DMS114 treated with DMSO at 0.1 percent for 48 hours (cell line): ENCODE results near the gene MYRFL.

ENCODE experiments used
- DNase-seq: peaks from one replicate; lab custom pipeline; 2025; ENCODE audit not compliant: unreplicated experiment; lab: John Stamatoyannopoulos, UW

MYRFL gene

DNA sequence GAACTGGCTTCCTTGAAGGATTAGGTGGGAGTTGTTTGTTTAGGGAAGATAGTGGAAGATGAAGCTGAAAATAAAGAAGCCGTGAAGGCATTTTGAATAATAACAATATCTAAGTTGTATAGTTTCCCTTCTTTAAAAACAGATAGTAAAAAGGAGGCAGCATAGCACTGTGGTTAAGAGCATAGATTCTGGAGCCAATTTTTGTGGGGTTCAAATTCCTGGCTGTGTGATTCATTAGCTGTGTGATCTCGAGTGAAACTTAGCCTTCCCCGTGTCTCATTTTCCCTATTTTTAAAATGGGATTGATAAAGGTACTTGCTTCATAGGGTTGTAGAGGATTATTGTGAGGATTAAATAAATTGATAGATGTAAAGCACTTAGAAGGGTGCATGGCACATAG, 104.5 kb downstream of the MYRFL start:
- no peak for DNase-seq

DNA sequence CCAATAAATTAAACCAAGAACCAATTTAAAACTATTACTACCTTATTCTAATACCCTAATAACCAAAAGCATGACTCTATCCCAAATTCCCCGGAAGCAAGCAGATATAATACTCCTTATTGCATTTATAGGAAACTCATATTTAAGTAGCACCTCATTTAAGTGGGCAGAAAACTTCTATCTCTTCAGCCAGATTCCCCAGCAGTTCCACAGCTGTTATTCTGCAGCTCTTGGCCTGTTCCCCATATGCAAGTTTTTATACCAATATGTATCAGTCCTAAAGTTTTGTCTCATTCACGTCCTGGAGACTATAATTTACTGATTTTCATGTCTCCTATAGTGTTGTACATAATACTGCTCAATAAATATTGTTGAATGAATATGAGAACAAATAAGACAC, 106.5 kb downstream of the MYRFL start:
- DNase-seq: no peak

DNA sequence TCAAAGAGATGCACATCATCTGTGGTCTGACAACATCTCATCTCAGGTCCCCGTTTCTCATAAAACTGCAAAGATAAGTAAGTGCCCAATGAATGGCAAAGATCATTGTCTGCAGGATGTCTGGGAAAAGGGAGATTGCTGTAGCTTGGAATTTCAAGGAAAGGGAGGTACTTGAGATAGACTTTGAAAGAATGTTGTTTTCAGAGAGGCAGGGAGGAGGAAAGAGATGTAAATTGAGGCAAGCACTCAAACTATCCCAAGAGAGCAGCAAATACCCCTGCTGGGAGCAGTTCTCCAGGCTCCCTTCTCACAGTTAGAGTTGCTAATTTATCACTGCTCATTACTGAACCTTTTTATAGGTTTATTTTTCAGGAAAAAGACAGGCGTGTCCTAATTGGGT, 107.1 kb downstream of the MYRFL start:
- no peak for DNase-seq

DNA sequence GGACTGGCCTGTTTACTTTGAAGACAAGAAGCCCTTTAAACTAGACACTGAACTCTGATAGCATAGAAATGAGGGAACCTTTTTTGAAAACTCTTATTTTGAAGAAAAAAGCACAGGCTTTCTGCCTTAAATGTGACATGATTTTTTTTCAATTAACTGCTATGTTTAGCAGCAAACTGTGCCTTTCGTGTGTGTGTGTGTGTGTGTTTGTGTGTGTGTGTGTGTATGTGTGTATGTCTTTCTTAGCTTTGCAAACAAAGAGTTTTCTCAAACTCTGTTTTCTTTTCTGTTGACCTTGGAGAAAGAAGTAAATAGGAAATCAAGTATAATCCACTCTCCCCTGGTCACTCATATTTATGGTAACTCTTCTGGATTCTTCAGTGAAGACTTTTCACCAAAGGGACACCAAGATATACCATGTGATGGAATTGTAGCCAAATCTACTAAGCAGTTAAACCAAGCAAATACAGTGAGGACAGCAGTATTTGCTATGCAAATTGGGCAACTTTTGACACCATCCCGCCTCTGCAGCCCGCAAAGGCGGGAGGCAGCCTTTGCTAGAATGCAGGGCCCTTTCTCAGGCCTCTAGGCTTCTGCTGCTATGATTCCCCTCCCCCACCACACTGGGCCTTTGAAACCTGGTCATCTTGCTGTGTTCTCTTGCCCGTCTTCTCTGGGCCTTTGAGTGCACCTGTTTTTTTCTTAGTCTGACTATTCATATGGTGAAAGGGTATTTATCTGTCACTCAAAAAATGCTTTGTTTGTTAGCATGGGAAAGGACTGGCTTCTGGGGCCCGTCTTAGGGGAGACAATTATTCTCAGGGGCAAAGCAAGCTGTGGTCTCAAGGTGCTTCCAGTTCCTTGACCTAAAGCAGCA, 107.9 kb downstream of the MYRFL start:
- no peak for DNase-seq

DNA sequence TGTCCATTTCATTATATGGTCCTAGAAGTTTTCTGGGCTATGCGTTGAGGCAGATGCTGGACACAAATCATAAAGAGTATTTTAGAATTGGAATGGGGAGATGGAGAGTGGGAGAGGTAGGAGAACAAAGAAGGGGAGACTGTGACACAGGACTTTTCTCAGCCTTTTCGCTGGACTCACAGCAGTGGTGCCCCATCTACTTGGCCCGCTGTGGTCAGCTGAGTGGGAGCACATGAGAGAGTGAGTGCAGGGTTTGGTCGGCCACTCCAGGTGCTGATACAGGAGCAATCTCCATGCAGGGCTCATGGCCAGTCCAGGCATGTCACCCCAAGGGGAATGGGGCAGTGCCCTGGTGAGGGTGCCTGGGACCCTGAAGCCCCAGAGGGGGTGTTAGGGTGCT, 109.0 kb downstream of the MYRFL start:
- DNase-seq: no peak

DNA sequence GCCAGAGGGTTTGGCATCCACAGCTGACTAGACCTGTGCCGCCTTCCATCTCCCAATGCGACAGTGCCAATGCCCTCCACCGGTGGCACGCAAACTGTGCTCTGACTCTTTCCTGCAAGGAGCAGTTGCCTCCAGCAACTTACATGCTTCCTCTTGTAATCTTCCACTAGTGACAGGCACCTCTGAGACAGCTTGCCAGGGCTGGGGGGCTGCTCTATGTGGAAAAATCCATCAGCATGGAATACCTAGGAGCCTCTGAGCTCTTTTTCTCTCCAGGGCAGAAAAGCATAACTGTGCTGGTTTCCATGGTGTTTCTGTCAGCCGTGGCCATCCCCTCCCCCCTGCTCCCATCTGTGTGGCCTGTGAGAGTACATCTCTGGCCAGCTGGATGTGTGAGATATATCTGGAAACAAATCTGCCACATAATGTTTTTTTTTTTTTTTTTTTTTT, 110.6 kb downstream of the MYRFL start:
- DNase-seq: no peak

DNA sequence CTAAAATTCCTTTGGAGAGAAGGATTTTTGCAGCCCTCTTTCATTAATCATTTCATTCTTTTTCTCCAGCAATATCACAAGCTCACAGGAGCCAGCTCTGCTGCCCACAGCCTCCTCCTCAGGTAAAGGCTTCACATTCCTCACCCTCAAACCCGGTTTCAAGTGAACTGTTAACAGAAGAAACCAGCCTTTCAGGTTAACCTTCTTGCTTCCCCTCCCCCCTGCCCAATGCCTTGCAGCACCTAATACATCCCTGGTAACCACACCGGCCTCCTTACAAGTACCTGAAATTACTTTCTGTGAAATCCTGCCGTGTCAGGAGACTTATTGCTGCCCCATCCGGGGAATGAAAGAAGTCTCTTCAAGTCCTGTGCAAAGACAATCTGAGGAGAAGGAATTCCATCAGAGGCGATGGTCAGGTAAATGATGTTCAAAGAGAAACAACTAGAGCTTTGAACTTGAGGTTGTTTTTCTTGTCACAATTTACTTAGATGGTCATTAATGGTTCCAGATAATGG, 111.2 kb downstream of the MYRFL start:
- DNase-seq: no peak

DNA sequence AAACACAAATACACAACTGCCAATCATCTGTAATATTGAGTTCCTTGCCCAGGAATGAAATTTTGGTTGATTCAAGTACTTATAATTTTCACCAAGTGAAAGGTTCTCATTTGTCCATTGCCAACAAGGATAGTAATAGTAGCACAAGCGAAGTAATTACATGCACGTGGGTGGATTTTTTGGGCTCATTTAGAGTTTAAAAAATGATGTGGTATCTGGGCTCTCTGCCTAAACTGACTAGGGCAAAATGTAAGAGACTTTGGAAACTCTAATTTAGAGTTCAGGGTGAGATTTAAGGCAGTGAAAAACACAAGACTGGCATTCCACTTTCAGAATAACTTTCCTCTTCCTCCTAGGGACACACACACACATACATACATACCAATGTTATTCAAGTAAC, 111.7 kb downstream of the MYRFL start:
- DNase-seq: no peak

DNA sequence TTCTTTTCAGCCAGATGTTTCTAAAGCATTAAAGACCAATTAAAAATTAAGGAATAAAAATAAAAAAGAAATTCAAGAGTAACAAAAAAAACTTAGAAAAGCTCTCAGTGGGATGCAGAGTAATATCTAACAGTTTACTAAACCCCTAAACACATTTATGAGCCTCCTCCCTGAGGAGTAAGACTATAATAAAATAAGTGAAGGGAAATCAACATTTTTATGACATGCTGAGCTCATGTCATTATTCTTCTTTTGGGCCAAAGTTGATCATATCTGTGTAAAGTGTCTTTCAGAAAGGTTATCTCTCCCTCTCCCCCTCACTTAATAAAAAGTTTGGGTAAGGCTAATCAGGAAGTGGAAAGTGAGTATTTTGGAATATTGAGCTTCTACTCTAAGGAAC, 122.1 kb downstream of the MYRFL start:
- no peak for DNase-seq

DNA sequence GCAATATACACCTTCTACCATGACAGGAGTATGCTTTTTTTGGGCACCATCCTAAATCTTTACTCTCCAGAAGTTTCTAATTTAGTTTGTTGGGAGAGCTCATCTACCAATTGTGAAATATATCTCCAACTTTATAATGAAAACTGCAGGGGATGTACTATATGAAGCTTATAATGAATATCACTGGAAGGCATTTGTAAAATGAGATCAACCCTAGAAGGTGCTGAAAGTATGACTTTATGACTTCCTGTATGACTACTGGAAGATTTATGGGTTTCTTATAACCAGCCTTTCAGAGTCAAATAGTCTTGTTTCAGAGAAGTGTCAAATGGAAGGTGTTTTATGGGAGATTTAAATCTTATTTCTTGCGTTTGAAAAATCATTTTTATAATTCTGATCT, 122.9 kb downstream of the MYRFL start:
- DNase-seq: no peak

DNA sequence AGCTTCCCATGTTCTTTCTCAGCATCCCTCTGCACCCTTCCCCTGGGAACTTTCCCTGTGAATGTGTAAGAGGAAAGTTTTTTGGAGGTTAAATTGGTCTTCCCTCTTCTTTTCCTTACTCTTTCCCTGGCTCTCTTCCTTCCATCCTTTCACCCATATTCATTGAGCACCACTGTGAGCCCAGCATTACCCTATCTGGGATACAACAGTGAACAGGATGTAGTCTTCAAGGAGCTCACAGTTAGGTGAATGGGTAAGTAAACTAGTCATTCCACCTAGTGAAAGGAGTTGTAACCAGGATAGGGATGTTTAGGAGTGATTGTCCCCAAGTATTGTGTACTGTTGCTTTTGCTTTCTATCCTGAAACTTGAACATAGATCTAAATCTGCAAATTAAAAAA, 123.8 kb downstream of the MYRFL start:
- DNase-seq: no peak

DNA sequence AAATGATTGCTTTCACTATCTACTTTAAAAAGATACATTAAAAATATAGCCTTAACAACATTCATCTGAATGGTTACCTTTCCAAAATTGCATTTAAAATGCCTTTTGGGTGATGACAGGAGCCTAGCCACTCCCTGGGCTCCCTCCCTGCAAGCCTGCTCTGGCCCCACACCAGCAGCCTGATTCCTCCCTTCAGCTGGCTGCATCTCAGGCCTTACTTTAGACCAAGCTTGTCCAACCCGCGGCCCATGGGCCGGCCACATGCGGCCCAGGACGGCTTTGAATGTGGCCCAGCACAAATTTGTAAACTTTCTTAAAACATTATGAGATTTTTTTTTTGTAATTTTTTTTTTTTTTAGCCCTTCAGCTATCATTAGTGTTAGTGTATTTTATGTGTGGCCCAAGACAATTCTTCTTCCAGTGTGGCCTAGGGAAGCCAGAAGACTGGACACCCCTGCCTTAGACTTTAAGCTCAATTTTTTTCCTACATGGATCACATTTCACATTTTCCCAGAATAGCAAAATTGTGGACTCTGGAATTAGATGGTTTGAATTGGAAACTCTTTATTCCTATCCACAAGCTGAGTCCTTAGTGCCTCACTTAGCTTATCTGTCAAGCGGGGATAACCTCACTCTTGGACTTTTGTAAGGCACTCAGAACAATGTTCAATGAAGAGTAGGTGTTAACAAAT, 124.4 kb downstream of the MYRFL start:
- no peak for DNase-seq

DNA sequence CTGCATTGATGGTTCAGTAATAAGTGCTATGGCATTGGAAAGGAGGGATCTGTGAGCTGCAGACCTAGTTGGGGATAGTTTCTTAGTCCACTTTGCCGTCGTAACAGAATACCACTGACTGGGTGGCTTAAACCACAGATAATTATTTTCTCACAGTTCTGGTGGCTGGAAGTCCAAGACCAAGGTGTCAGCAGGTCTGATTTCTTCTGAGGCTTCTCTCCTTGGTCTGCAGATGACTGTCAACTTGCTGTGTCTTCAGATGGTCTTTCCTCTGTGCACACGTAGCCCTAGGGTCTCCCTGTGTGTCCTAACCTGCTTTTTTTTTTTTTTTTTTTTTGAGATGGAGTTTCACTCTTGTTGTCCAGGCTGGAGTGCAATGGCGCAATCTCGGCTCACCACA, 126.1 kb downstream of the MYRFL start:
- no peak for DNase-seq

DNA sequence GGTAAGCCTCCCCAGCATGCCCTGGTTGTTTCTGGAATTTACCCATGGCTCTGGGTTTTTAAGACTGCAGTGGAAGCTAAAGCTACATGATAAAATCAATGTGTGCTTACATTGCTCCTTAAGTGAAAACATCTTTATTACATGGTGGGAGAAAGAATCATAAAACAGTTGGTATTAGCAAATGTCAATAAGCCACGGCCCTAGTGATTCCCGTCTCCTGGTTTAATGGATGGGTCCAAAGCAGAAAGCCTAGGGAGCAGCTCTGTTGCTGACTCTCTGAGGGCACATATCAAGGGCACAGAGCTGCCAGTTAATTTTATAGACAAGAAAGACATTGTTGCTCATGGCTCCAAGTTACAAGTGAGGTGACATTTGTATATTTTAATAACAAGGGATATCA, 127.9 kb downstream of the MYRFL start:
- DNase-seq: no peak

DNA sequence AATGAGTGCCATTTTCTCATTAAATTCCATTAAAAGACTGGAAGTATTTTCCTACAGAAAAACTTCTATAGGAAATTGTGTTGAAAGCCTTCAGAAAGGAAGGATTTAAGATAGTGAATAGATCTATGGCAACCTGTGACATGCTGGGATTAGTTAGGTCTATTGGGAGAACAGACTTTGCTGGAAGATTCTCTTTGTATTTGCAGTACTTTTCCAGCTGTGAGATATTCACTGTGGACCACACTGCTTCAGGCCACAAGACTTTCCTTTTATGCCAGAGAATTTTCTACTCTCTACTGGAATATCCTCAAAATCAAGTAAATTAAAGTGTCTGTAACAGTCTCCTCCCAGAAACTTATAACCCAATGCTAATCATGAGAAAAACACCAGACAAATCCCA, 136.2 kb downstream of the MYRFL start:
- DNase-seq: no peak

DNA sequence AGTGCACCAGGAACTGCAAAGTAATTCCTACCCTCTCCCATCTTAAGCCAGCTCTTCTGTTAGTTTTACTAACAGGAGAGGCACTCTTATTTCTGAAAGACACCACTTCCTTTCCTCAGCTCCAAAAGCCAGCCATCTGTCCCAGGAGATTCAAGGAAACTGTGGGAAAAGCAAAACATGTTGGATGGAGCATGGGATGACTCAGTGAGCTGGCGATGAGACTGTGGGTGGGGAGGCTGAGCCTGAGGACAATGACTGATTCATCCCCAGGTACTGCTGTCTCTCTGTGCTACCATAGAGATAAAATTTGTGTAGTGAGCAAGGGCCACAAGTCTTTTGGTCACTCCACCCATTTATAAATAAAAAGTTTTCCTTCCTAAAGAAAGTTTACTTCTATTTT, 141.4 kb downstream of the MYRFL start:
- DNase-seq: no peak

DNA sequence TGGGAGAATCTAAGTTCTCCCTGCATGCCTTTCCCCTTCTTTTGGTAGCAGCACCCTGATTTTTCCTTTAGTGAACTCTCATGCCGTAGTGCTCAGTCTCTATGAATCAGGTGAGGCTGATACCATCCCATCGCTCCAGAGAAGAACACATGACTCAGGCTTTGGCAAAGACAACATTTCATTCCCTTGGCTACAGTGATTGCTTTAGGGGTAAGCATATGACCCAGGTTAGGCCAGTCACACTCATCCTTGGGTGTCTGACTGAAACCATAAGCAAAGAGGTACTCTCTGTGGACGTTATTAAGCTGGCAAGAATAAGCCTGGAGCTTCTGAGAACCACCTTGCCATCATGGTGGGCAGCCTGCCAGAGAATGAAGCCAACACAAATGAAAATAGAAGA, 141.8 kb downstream of the MYRFL start:
- DNase-seq: no peak

DNA sequence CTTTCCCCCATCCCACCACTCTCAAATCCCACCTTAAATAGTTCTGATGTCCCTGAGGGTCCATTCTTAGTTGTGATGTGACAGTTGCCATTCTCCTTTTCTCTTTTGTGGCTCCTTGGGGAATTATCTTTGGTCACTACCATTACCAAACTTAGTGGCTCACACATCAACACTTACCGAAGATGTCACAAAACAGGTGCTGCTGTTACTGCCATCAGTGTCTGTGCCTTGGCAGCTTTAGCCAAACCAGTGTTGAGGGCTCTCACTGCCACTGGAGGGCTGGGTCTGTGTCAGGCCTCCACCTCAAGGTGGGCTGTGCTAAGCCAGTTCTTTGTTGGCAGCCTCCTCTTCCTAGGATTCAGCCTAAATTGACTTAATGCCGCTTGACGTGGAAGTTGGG, 144.0 kb downstream of the MYRFL start:
- no peak for DNase-seq

DNA sequence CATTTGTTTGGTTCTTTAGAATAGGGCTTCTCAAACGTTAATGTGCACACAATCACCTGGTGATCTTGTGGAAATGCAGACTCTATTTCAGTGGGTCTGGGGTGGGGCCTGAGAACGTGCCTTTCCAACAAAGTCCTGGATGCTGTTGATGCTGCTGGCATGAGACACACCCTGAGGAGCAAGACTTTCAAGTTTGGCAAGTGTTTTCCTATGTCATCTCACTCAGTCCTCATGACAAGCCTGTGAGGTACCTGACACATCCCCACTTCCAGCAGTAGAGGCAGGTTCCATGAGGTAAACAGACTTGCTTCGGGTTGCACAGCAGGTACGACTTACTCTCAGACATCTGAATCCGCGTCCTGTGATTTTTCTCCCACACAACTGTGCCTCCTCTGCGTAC, 147.1 kb downstream of the MYRFL start:
- DNase-seq: no peak

DNA sequence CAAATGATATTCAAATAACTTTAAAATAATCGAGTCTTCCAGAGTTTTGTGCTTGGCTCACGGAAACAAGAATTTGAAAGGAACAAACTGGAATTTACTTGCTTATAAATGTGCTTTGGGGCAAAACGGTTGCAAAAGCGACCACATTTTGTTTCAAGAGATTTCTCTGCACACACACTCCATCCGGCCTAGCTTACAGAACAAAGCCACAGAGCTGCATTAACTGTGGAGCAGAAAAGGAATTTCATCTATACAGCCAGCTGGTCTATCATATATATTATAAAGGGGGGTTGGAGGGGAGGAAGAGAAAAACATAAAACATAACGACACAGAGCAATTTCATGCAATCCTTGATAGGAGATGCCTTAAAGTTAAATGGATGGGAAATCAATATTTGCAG, 153.0 kb downstream of the MYRFL start:
- no peak for DNase-seq

DNA sequence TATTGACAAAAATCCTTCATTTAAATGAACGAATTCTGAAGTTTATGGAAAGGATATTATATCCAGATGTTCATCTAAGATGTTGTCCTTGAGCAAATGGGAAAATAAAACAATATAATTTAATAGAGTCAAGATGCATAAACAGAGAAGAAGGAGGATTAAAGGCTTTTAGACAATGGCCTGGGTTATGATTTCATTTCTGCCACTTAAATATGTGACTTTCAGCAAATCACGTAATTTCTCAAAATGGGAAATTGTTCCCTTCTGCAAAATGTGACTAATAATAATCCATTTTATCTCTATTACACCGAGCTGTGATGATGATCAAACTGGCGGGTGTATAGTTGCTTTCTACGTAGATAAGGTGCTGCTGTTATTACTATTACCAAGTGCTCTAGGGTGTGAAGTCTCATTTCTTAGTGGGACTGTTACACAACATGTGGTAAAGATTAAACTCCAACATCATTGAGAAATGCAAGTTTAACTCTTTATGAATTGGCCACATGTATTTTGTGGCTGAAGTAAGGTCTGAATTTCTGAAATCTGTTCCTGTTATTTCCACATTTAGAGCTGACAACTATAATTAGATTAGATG, 157.0 kb downstream of the MYRFL start:
- DNase-seq: no peak

DNA sequence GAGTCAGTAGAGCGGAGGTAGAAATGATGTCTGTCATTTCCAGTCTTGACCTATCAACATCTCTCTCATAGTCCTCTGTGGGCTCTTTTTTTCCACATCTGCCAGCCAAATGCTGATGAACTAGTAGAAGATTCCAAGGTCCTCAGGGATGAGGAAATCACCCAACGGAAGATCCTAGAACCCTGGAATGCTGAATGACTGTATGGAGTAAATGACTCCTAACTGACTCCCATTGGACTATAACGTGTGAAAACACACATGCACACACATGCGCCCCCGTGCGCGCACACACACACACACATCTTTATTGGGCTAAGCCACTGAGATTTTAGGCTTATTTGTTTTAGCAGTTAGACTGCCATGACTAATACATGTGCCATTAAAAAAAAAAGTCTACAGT, 159.2 kb downstream of the MYRFL start:
- DNase-seq: no peak
